ENCODE measurements around the gene POU6F2. TPM values are rescaled to one million over a fixed set of nuclear protein-coding genes. Genes with fewer than 3 reads are reported as not detected.

POU6F2 gene
- total RNA-seq, 4 donors from 2014 or later = not detected

- in situ Hi-C loops (cut with MboI; ENCODE audit: low sequenced_read_pairs in 4 of 4) = no loop called here
- DNase-seq (no peak), ATAC-seq (no peak)
- intact Hi-C loops (cut with DNase I; ENCODE audit: low total_unique reads) = no loop called here
- no peaks in the 10 kb centered on the region for H3K4me1 ChIP-seq
- H3K27ac ChIP-seq = no peak overlapping the region
- TF ChIP-seq CTCF (IDR thresholded peaks at IDR 0.05 in 4 of 5, conservative IDR thresholded peaks at IDR 0.05 in 1 of 5) = no peak
- TF ChIP-seq POLR2A (IDR thresholded peaks at IDR 0.05) = no peak
- H3K4me3 ChIP-seq = no peak overlapping the region
- H3K36me3 ChIP-seq = no peaks in the 10 kb centered on the region
- no peaks in the 10 kb centered on the region for H3K9me3 ChIP-seq
- H3K27me3 ChIP-seq = no peaks in the 10 kb centered on the region
These were observed 232.7 kb downstream of the POU6F2 start for GRCh38 chr7:39210362-39210761.

DNA sequence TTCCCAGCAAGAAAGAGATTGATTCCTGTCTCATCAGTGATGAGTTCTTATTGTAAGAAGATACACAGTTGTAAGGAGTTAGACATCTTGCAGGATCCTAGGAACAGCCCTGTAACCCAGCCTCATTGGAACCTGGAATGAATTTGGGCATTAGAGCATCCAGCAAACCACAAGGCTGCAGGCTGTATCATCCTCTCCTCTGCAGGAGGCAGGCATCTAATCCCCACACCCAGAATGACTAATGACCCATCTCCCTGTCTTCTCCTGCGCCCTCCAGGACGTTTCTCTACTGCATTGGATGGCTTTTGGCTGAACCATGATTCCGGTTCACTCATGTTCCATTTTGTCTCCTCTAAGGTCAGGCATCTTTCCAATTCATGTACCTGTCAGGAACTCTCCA is 233.9 kb downstream of the POU6F2 start:
- H3K36me3 ChIP-seq = no peaks in the 10 kb centered on the region
- DNase-seq = no peak
- ATAC-seq = no peak
- H3K9me3 ChIP-seq = no peaks in the 10 kb centered on the region
- H3K27ac ChIP-seq = no peak overlapping the region
- intact Hi-C loops (cut with DNase I; ENCODE audit: low total_unique reads) = no loop called here
- H3K27me3 ChIP-seq = no peaks in the 10 kb centered on the region
- no peaks in the 10 kb centered on the region for H3K4me1 ChIP-seq
- TF ChIP-seq POLR2A (IDR thresholded peaks at IDR 0.05) (no peak), CTCF (IDR thresholded peaks at IDR 0.05 in 4 of 5, conservative IDR thresholded peaks at IDR 0.05 in 1 of 5) (no peak)
- H3K4me3 ChIP-seq = no peak overlapping the region
- in situ Hi-C loops (cut with MboI; ENCODE audit: low sequenced_read_pairs in 4 of 4) = no loop called here

DNA sequence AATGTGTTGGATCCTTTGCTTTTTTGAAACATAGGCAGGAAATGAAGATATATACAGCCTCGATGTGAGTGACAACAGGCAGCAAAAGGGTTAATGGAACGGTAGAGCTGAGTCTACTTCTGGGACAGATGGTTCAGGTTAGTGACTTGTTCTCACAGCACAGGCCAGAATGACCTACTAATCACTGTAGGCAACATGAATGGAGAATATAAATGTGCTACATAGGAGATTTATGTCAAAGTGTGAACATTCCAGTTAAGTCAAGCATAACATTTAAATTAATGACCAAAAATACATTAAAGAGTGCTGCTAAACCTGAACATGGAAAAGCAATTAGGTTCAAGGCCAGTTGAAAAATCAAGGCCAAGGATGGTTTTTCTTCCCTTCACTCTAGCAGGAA is 235.2 kb downstream of the POU6F2 start:
- DNase-seq (no peak), ATAC-seq (no peak)
- TF ChIP-seq POLR2A (IDR thresholded peaks at IDR 0.05) (no peak), CTCF (IDR thresholded peaks at IDR 0.05 in 4 of 5, conservative IDR thresholded peaks at IDR 0.05 in 1 of 5) (no peak)
- intact Hi-C loops (cut with DNase I; ENCODE audit: low total_unique reads) = no loop called here
- in situ Hi-C loops (cut with MboI; ENCODE audit: low sequenced_read_pairs in 4 of 4) = no loop called here
- Histone ChIP-seq H3K9me3 (no peaks in the 10 kb centered on the region), H3K27ac (no peak overlapping the region), H3K4me3 (no peak overlapping the region), H3K4me1 (no peaks in the 10 kb centered on the region), H3K27me3 (no peaks in the 10 kb centered on the region), H3K36me3 (no peaks in the 10 kb centered on the region)

- Histone ChIP-seq H3K9me3 (no peaks in the 10 kb centered on the region), H3K36me3 (no peaks in the 10 kb centered on the region), H3K27me3 (no peaks in the 10 kb centered on the region), H3K27ac (no peak overlapping the region), H3K4me3 (no peak overlapping the region), H3K4me1 (no peaks in the 10 kb centered on the region)
- intact Hi-C loops (cut with DNase I; ENCODE audit: low total_unique reads) (no loop called here), in situ Hi-C loops (cut with MboI; ENCODE audit: low sequenced_read_pairs in 4 of 4) (no loop called here)
- no peak for DNase-seq
- no peak for ATAC-seq
- TF ChIP-seq POLR2A (IDR thresholded peaks at IDR 0.05) (no peak), CTCF (IDR thresholded peaks at IDR 0.05 in 4 of 5, conservative IDR thresholded peaks at IDR 0.05 in 1 of 5) (no peak)
These were observed 240.1 kb downstream of the POU6F2 start for GRCh38 chr7:39217783-39218182.

- no peak for DNase-seq
- no peaks in the 10 kb centered on the region for H3K9me3 ChIP-seq
- TF ChIP-seq CTCF (IDR thresholded peaks at IDR 0.05 in 4 of 5, conservative IDR thresholded peaks at IDR 0.05 in 1 of 5) (no peak), POLR2A (IDR thresholded peaks at IDR 0.05) (no peak)
- H3K4me3 ChIP-seq = no peak overlapping the region
- H3K27me3 ChIP-seq = no peaks in the 10 kb centered on the region
- no peaks in the 10 kb centered on the region for H3K4me1 ChIP-seq
- no peaks in the 10 kb centered on the region for H3K36me3 ChIP-seq
- intact Hi-C loops (cut with DNase I; ENCODE audit: low total_unique reads) (no loop called here), in situ Hi-C loops (cut with MboI; ENCODE audit: low sequenced_read_pairs in 4 of 4) (no loop called here)
- ATAC-seq = no peak
- no peak overlapping the region for H3K27ac ChIP-seq
These were observed 242.2 kb downstream of the POU6F2 start for GRCh38 chr7:39219869-39220268.
